Lung (tissue), 12 donors: ENCODE data around the gene CCDC171. TPM values are rescaled to one million over a fixed set of nuclear protein-coding genes. Genes with fewer than 3 reads are reported as not detected.
"Not testable (repeated sequence)": the region's sequence is repeated elsewhere in the genome, so short reads cannot be mapped to it uniquely, and the experiment has no call there.

ENCODE experiments used
- ATAC-seq: fragments of 200-7000 bp; cut with Tn5 transposase; one replicate; pipeline ENCODE4 v1.9.1; 2020; ENCODE audit warnings: moderate number of reproducible peaks; ENCODE audit not compliant: insufficient read depth, low FRiP score
- DNase-seq, 3 donors: peaks; one replicate each; pipeline ENCODE4 v3.0.0-alpha.2; 2013 to 2017
- H3K27ac ChIP-seq, 2 donors: one replicate each; pipeline ENCODE4 v1.5.1; 2013; ENCODE audit warnings: mild to moderate bottlenecking in 2 of 2, moderate library complexity in 2 of 2, control low read depth in 1 of 2, inconsistent platforms in 1 of 2, low read depth in 1 of 2, low read length in 1 of 2
- H3K27me3 ChIP-seq, 3 donors: one replicate each; pipeline ENCODE4 v1.5.1; 2013; ENCODE audit warnings: low read length in 2 of 3; ENCODE audit not compliant: control insufficient read depth in 3 of 3, insufficient read depth in 3 of 3
- H3K36me3 ChIP-seq, 4 donors: one replicate each; pipeline ENCODE4 v1.5.1; 2013; ENCODE audit warnings: low read length in 4 of 4, mild to moderate bottlenecking in 1 of 4, moderate library complexity in 1 of 4; ENCODE audit not compliant: control insufficient read depth in 4 of 4, insufficient read depth in 4 of 4
- H3K4me1 ChIP-seq, 5 donors: one replicate each; pipeline ENCODE4 v1.5.1; 2013; ENCODE audit warnings: low read length in 5 of 5, mild to moderate bottlenecking in 2 of 5, moderate library complexity in 1 of 5; ENCODE audit not compliant: control insufficient read depth in 5 of 5, insufficient read depth in 5 of 5
- H3K4me3 ChIP-seq: one replicate; pipeline ENCODE4 v1.5.1; 2013; ENCODE audit warnings: mild to moderate bottlenecking, control low read depth, moderate library complexity
- H3K9ac ChIP-seq, 2 donors: one replicate each; pipeline ENCODE4 v1.5.1; 2013; ENCODE audit warnings: low read length in 2 of 2, control low read depth in 1 of 2; ENCODE audit not compliant: insufficient read depth in 1 of 2
- H3K9me3 ChIP-seq, 4 donors: one replicate each; pipeline ENCODE4 v1.5.1; 2013; ENCODE audit warnings: low read length in 3 of 4, mild to moderate bottlenecking in 1 of 4, moderate library complexity in 1 of 4; ENCODE audit not compliant: control insufficient read depth in 4 of 4, insufficient read depth in 3 of 4
- WGBS, 2 donors: extraction: QIAGEN DNeasy Blood & Tissue Kit; methylation state at CpG; one replicate each; pipeline ENCODE4 v1.1.7; 2013; 5-methylcytosine and 5-hydroxymethylcytosine counted together
- polyA plus RNA-seq, 2 donors: library from polyadenylated mRNA; stranded (reverse); fragments of 200-250 nt; gene quantifications; one replicate each; pipeline ENCODE4 v1.2.1, GENCODE V29; 2013
- total RNA-seq, 2 donors: library from RNA; depleted of rRNA in 1 of 2; stranded (reverse); fragments of >200 nt in 1 of 2; gene quantifications; one replicate each; pipeline ENCODE4 v1.2.1, GENCODE V29; 2014 to 2021
- TF ChIP-seq, protein P1 (sequence below): IDR thresholded peaks from 2 replicates; pipeline ENCODE4 v1.5.1; 2012; ENCODE audit warnings: mild to moderate bottlenecking; ENCODE audit errors: control extremely low read depth, extremely low read depth
- donor health status: control.
- donor health status: control.
- donor health status: Bipolar disorder and iron deficiency.
- donor health status: healthy.
- donor health status: DM: yes; HTN: yes; CAD: no.

Gene CCDC171
- total and polyA plus RNA-seq, 4 donors, result 0.40 to 17.0 (median 2.5) TPM

DNA sequence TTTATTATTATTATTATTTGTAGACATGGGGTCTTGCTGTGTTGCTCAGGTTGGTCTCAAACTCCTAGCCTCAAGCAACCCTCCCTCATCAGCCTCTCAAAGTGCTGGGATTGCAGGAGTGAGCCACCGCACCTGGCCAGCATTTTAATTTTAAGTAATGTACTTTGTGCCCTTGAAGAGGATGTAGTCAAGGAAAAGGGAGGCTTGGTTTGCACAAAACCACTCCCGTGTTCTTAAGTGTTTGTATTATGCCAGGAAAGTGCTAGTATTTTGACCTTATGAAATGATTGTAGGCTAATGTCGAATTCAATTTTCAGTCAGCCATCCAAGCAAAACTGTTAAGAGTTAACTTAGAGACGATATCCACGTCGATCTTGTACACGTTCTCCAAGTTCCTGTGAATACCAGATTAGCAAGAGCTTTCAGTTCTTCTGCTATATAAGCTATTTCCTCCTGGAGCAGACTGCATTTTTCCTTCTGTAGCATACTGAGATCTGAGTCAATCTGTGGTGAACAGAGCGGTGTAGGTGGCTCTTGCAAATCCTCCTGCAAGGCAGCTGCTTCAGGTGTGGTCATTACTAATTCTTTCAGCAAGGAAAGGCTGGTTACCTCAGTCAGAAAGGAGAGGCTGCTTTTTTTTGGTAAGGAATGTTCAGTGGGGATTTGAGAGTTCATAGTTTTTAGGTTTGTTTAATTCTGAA is 23.7 kb downstream of the CCDC171 start:
- WGBS, 2 donors, result 55 to 71% methylated on average over 8 of the region's 8 CpGs
- H3K36me3 ChIP-seq, result peaks cover 0 to 3% (median under 1%) of the 10 kb centered on the region in 4 donors
- H3K4me1 ChIP-seq, result peaks cover 0 to 11% (median 0%) of the 10 kb centered on the region in 5 donors
- TF ChIP-seq, protein P1, sequence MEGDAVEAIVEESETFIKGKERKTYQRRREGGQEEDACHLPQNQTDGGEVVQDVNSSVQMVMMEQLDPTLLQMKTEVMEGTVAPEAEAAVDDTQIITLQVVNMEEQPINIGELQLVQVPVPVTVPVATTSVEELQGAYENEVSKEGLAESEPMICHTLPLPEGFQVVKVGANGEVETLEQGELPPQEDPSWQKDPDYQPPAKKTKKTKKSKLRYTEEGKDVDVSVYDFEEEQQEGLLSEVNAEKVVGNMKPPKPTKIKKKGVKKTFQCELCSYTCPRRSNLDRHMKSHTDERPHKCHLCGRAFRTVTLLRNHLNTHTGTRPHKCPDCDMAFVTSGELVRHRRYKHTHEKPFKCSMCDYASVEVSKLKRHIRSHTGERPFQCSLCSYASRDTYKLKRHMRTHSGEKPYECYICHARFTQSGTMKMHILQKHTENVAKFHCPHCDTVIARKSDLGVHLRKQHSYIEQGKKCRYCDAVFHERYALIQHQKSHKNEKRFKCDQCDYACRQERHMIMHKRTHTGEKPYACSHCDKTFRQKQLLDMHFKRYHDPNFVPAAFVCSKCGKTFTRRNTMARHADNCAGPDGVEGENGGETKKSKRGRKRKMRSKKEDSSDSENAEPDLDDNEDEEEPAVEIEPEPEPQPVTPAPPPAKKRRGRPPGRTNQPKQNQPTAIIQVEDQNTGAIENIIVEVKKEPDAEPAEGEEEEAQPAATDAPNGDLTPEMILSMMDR, result no peak
- H3K9ac ChIP-seq, result no peak overlapping the region
- no peaks in the 10 kb centered on the region for H3K9me3 ChIP-seq
- ATAC-seq (peak; percentile 81), DNase-seq (peak in 2 of 3 donors; percentile 32 to 51)
- peak overlapping the region in 1 of 2 donors; percentile 26 for H3K27ac ChIP-seq
- H3K27me3 ChIP-seq, result no peaks in the 10 kb centered on the region
- no peak overlapping the region for H3K4me3 ChIP-seq

DNA sequence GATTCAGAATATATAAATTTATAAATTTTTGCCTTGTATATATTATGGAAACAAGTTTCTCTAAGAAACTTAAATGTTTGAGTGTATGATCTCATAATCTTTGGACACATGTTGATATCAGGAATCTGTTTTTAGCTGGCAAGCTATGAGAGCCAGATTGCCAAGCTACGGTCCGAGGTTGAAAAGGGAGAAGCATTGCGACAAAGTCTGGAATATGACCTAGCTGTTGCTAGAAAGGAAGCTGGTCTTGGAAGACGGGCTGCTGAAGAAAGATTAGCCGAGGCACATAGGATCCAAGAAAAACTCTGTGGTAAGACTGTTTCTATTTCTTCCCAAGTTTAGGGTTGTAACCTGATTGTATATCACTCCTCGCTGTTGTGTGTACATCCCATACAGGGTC is 25.9 kb downstream of the CCDC171 start:
- Histone ChIP-seq H3K4me1 (peaks cover 0 to 4% (median 0%) of the 10 kb centered on the region in 5 donors), H3K36me3 (peaks cover 0 to 3% (median under 1%) of the 10 kb centered on the region in 4 donors), H3K27me3 (no peaks in the 10 kb centered on the region), H3K9me3 (no peaks in the 10 kb centered on the region), H3K4me3 (no peak overlapping the region), H3K9ac (peak overlapping the region in 1 of 2 donors; percentile 44), H3K27ac (no peak overlapping the region)
- WGBS, 2 donors, result 81 to 87% methylated on average over 6 of the region's 6 CpGs
- peak; percentile 74 to 96 (median 94) for DNase-seq
- TF ChIP-seq, protein P1, result no peak
- no peak for ATAC-seq

DNA sequence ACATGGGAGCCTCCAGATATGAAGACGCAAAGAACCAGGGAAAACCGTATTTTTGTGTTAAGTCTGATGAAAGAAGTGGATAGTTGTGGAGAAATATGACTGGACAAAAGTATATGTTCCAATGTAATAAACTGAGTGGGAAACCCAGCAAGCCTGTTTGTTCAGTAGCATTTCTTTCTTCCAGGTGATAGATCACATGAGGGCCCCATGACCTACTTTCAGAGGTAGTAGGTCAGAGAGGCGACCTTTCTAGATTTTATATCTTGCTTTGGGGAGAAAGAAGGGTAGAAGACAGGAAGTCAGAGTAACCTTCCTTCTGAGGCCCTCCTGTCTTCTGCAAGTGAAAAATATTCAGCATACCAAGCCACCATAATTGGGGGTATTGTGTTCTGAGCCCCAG is 31.5 kb downstream of the CCDC171 start:
- H3K4me1 ChIP-seq, result no peaks in the 10 kb centered on the region
- H3K4me3 ChIP-seq, result no peak overlapping the region
- no peak overlapping the region for H3K9ac ChIP-seq
- WGBS, 2 donors, result 86 to 99% methylated on average over 3 of the region's 3 CpGs
- no peak overlapping the region for H3K27ac ChIP-seq
- no peaks in the 10 kb centered on the region for H3K27me3 ChIP-seq
- TF ChIP-seq, protein P1, result no peak
- ATAC-seq (no peak), DNase-seq (no peak)
- peaks cover 0 to 2% (median 0%) of the 10 kb centered on the region in 4 donors for H3K36me3 ChIP-seq
- H3K9me3 ChIP-seq, result no peaks in the 10 kb centered on the region

DNA sequence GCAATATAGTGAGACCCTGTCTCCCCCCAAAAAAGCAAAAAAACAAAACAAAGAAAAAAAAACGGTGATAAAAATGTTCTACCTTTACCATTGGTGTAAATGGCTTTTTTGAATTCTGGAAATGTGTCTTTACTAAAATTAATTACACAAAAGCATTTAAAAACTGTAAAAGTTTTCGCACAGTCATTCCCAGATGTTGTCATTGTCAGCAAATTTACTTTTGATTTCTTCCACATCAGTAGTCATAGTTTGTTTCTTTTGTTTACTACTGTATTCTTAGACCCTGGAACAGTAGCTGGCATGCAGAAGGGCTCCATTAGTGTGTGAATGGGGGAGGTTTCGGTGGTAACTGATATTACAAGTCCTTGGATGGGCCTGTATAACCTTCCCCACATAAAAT is 39.5 kb downstream of the CCDC171 start:
- whole genome bisulfite sequencing, 2 donors, result 94 to 95% methylated on average over 3 of the region's 3 CpGs
- DNase-seq, result no peak

DNA sequence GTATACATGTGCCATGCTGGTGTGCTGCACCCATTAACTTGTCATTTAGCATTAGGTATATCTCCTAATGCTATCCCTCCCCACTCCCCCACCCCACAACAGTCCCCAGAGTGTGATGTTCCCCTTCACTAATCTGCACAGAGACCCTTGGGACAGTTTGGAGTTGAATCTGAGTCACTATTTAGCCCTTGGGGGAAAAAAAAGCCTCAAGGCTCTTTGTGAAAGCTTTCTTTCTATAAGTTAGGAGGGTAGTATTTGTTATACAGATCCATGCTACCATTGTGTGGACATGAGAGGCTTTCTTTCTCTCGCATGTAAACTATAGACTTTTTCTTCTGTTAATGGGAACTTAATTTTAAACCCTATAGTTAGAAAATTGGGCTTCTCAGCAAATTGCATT is 40.1 kb downstream of the CCDC171 start:
- not testable (repeated sequence) for H3K36me3 ChIP-seq, DNase-seq, H3K9ac ChIP-seq, H3K4me3 ChIP-seq, H3K4me1 ChIP-seq, H3K27me3 ChIP-seq, H3K9me3 ChIP-seq, ATAC-seq, H3K27ac ChIP-seq
- WGBS, 2 donors, result 95 to 100% methylated on average over 1 of the region's 1 CpG

More for the DNA sequence above, 39.5 kb downstream of the CCDC171 start:
- TF ChIP-seq, protein P1, result no peak
- Histone ChIP-seq H3K4me1 (no peaks in the 10 kb centered on the region), H3K9ac (no peak overlapping the region), H3K36me3 (peaks cover 0 to 4% (median 0%) of the 10 kb centered on the region in 4 donors), H3K9me3 (no peaks in the 10 kb centered on the region), H3K27ac (no peak overlapping the region), H3K27me3 (no peaks in the 10 kb centered on the region), H3K4me3 (no peak overlapping the region)
- no peak for ATAC-seq
